Prostate gland (tissue), 2 donors: Measurements from ENCODE around the gene SCMH1. TPM values are rescaled to one million over a fixed set of nuclear protein-coding genes. Genes with fewer than 3 reads are reported as not detected.

Experiments
- DNase-seq: peaks from one replicate; pipeline ENCODE4 v3.0.0-alpha.2; 2019; ENCODE audit warnings: low spot score
- H3K27ac ChIP-seq, 2 donors: fragments of 200-600 bp; sonication (generic); 2 replicates each; pipeline ENCODE4 v1.5.1; 2017 to 2019
- H3K27me3 ChIP-seq: fragments of 200-600 bp; sonication (generic); replicated peaks from 2 replicates; pipeline ENCODE4 v1.5.1; 2019; ENCODE audit not compliant: insufficient read depth
- H3K36me3 ChIP-seq, 2 donors: fragments of 200-600 bp; sonication (generic); 1 replicate in 1 of 2; 2 replicates in 1 of 2; pipeline versions ENCODE4 v1.5.1 to v1.8.1; 2017 to 2019
- H3K4me1 ChIP-seq: fragments of 200-600 bp; sonication (generic); replicated peaks from 2 replicates; pipeline ENCODE4 v1.5.1; 2019
- H3K4me3 ChIP-seq, 2 donors: fragments of 200-600 bp; sonication (generic); 2 replicates each; pipeline ENCODE4 v1.5.1; 2017 to 2019
- H3K9me3 ChIP-seq: fragments of 200-600 bp; sonication (generic); 2 replicates; pipeline ENCODE4 v1.5.1; 2017
- CTCF ChIP-seq, 4 experiments: fragments of 200-600 bp in 2 of 4; fragments of 450-650 bp in 2 of 4; sonication (generic) in 2 of 4; IDR thresholded peaks; 1 replicate in 3 of 4; 2 replicates in 1 of 4; pipeline ENCODE4 v1.5.1; 2016 to 2019; ENCODE audit warnings: antibody characterized with exemption in 4 of 4, mild to moderate bottlenecking in 2 of 4, moderate library complexity in 2 of 4
- POLR2A ChIP-seq: fragments of 450-650 bp; IDR thresholded peaks from one replicate; pipeline ENCODE4 v1.6.1; 2016; ENCODE audit warnings: antibody characterized with exemption, mild to moderate bottlenecking
- POLR2AphosphoS5 ChIP-seq: sonication (generic); formaldehyde crosslinking; IDR thresholded peaks from one replicate; pipeline ENCODE4 v1.6.1; 2017; ENCODE audit warnings: antibody characterized with exemption
- WGBS: methylation state at CpG from one replicate; pipeline ENCODE4 v1.1.5; 2018; 5-methylcytosine and 5-hydroxymethylcytosine counted together
- intact Hi-C: fragments of 100-400 bp; cut with DNase I; formaldehyde crosslinking; loops from one replicate; pipeline ENCODE4 v1.14.2; 2022
- total RNA-seq, 2 donors: library from RNA; depleted of rRNA; stranded (reverse); fragments of >200 nt; gene quantifications; one replicate each; pipeline ENCODE4 v1.1.0, GENCODE V29; 2016

SCMH1 gene
- total RNA-seq, 2 donors from 2014 or later: 49.0 to 62.7 TPM

- Histone ChIP-seq H3K4me3 (no peak overlapping the region), H3K4me1 (no peaks in the 10 kb centered on the region), H3K27ac (no peak overlapping the region), H3K27me3 (no peaks in the 10 kb centered on the region), H3K9me3 (no peaks in the 10 kb centered on the region), H3K36me3 (no peaks in the 10 kb centered on the region)
- WGBS: 94% methylated on average over 3 of the region's 3 CpGs
- no peak for DNase-seq
- no peak for TF ChIP-seq CTCF (IDR thresholded peaks at IDR 0.05)
- no peak for TF ChIP-seq POLR2AphosphoS5
- no peak for TF ChIP-seq POLR2A
- intact Hi-C loops: no loop called here
Measured at GRCh38 chr1:41162441-41162840, 79.7 kb downstream of the SCMH1 start.

GRCh38 chr1:41161846-41162245 lies 80.3 kb downstream of the SCMH1 start:
- H3K27ac ChIP-seq: no peak overlapping the region
- no peaks in the 10 kb centered on the region for H3K9me3 ChIP-seq
- H3K27me3 ChIP-seq: no peaks in the 10 kb centered on the region
- no peak overlapping the region for H3K4me3 ChIP-seq
- no peak for DNase-seq
- no peaks in the 10 kb centered on the region for H3K4me1 ChIP-seq
- no peak for TF ChIP-seq POLR2A
- no peak for TF ChIP-seq CTCF (IDR thresholded peaks at IDR 0.05)
- no peak for TF ChIP-seq POLR2AphosphoS5
- 96% methylated on average over 7 of the region's 9 CpGs for WGBS
- intact Hi-C loops: no loop called here
- H3K36me3 ChIP-seq: no peaks in the 10 kb centered on the region

GRCh38 chr1:41160498-41161110 lies 81.5 kb downstream of the SCMH1 start:
- H3K27me3 ChIP-seq: no peaks in the 10 kb centered on the region
- no peaks in the 10 kb centered on the region for H3K9me3 ChIP-seq
- no peak overlapping the region for H3K27ac ChIP-seq
- 77% methylated on average over 3 of the region's 3 CpGs for WGBS
- TF ChIP-seq POLR2AphosphoS5 (no peak), POLR2A (no peak), CTCF (IDR thresholded peaks at IDR 0.05) (no peak)
- intact Hi-C loops: no loop called here
- no peaks in the 10 kb centered on the region for H3K36me3 ChIP-seq
- DNase-seq: no peak
- H3K4me3 ChIP-seq: no peak overlapping the region
- no peaks in the 10 kb centered on the region for H3K4me1 ChIP-seq

GRCh38 chr1:41158966-41159365 lies 83.1 kb downstream of the SCMH1 start:
- intact Hi-C loops: no loop called here
- H3K36me3 ChIP-seq: no peaks in the 10 kb centered on the region
- DNase-seq: no peak

More at GRCh38 chr1:41158966-41159365, 83.1 kb downstream of the SCMH1 start:
- 97% methylated on average over 1 of the region's 1 CpG for WGBS
- no peak overlapping the region for H3K27ac ChIP-seq
- H3K27me3 ChIP-seq: no peaks in the 10 kb centered on the region
- no peak for TF ChIP-seq CTCF (IDR thresholded peaks at IDR 0.05)
- TF ChIP-seq POLR2AphosphoS5: no peak
- no peak for TF ChIP-seq POLR2A
- H3K4me1 ChIP-seq: no peaks in the 10 kb centered on the region
- H3K9me3 ChIP-seq: no peaks in the 10 kb centered on the region
- H3K4me3 ChIP-seq: no peak overlapping the region
